SU-DHL-6 (cell line): ENCODE measurements around the gene ACOT8.

Experiments used
- CTCF ChIP-seq: fragments of 200-600 bp; sonication (generic); IDR thresholded peaks from one replicate; pipeline ENCODE4 v1.5.1; 2017; ENCODE audit warnings: antibody characterized with exemption, mild to moderate bottlenecking, low read length, moderate library complexity; ENCODE audit not compliant: insufficient read depth, poor library complexity, severe bottlenecking
- EZH2phosphoT487 ChIP-seq: fragments of 200-600 bp; sonication (generic), shearing (Covaris generic); conservative IDR thresholded peaks from 2 replicates; pipeline ENCODE4 v1.6.1; 2018; ENCODE audit warnings: mild to moderate bottlenecking, antibody characterized with exemption, low read length, moderate library complexity, mixed read lengths

- TF ChIP-seq CTCF (no peak), EZH2phosphoT487 (no peak)
These were observed at the start of gene ACOT8, which contains the start of gene ZSWIM3 for GRCh38 chr20:45857114-45857881.
